GM21360 (cell line): ENCODE results near the gene CYB5R2.

Source experiments
- ATAC-seq: cut with Tn5 transposase; IDR thresholded peaks from one replicate; pipeline ENCODE4 v1.9.1; 2021; ENCODE audit warnings: mild to moderate bottlenecking, moderate library complexity; ENCODE audit not compliant: unreplicated experiment

Gene CYB5R2

DNA sequence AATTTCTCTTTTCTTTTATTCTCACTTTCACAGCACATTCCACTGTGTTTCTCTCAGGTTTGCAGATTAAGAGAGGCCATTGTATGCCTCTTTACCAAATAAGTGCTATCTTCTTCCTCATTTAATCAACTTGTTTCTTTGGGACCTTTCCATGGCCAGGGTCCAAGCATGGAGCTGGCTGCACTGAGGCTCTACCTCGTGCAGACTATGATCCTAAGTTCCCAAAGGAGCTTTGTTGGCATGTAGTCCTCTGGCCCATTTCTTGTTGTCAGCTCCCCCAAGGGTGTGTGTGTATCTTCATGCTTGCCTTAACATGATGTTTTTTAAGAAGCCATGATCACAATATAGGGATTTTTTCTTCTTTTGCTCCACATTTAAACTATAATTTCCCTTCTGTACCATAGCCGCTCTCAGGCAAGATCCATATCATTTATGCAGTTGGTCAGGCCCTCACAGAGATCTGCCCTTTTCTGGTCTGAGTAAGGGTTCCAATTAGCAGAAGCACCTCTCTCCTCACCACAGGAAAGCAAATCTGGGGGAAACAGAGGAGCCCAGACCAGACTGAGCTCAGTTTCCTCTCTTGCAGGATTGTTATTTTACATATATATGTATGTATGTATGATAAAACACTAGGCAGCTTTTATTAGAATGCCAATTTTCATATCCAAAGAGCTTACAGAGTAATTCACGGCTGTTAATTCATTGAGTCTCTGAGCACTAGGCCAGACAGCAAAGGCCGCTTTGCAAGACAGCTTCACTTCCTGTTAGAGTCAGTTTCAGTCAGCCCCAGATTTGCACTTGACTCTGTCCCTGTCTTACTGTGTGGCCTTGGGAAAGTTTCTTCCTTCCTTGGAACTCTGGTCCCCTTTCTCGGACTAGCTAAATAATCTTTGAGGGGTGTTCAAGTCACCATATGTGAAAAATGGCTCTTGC lies 34.3 kb downstream of the CYB5R2 start:
- no peak for ATAC-seq

DNA sequence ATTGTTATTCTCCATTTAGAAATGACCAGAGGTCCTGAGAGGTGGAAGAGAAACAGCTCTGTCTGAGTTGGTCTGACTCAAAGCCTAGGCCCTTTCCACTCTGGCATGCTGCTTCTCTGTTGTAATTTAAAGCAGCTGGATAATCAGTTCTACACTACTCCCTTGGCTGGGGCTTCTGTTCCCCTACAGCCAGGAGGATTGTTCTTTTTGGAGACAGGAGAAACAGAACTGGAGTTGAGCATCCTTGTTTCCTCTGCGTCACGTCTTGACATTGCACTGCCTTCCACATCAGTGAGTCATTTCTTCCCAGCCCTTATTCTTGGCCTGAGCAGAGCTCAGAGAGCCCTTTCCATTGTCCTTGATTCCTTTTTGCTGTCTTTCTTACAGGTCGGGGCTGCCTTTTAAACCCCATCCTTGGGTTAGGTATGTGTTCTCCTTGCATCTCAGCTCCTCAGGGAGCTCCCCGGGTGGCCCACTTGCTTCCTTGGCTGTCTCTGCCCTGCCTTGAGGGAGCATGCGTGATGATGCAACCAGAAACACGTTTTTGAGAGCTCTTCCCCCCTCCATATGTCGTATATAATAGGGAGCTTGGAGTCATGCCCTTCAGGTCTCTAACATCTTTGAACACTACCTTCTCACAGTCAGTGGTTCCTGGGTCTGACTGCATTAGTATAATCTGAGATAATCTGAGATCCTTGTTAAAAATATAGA lies 35.7 kb downstream of the CYB5R2 start:
- ATAC-seq, result no peak

GRCh38 chr11:7636350-7636749 lies 37.0 kb downstream of the CYB5R2 start:
- ATAC-seq, result no peak

DNA sequence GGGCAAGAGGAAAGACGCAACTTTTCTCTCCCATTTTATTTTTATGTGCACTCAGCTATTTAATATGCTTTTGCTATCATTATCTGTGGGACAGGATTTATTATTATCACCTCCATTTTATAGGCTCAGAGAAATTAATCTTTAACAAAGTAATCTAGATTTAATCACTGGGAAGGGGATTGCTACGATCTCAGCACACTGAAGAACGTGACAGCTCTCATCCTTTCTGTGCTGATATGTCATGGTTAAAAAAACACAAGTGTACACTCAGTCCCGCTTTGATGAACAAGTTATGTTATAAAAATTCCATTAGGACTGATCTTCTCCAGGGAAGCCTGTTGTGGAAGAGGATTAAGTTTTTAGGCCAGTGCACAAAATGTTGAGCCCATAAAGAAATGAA lies 37.6 kb downstream of the CYB5R2 start:
- ATAC-seq, result no peak

GRCh38 chr11:7635137-7635536 lies 38.2 kb downstream of the CYB5R2 start:
- ATAC-seq, result no peak

DNA sequence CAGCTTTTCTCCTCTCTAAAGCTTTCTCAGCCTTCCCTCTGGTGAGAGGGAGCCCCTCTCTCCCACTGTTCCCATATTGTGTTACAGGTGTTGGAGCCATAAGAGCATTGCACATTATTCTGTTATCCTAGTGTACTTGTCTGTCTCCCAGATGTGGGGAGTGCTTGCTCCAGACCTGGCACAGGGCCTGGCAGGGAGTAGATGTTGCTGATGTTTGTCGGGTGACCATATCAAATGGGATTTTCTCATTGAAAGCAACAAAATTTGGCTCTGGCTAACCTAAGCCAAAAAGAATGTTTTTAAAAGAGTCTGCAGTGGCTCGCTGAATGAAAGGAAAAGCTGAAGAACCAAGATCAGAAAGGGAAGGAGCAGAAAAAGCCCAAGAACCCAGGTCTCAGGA lies 41.1 kb downstream of the CYB5R2 start:
- ATAC-seq, result no peak

DNA sequence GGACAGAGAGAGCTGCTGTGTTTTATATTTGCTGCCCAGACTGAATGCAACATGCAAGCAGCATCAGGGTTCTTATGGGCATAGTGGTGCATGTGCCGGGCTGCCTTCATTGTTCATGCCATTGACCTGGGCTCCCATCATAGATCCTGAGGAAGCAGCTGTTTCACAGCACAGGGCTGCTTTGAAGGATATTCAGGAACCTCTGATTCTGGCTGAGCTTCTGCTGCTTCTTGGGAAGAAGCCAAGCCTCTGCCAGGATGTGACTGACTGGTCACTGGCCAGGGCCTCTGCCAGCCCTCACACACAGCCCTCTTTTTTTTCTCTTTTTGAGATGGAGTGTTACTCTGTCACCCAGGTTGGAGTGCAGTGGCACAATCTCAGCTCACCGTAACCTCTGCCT lies 43.3 kb downstream of the CYB5R2 start:
- ATAC-seq, result no peak

DNA sequence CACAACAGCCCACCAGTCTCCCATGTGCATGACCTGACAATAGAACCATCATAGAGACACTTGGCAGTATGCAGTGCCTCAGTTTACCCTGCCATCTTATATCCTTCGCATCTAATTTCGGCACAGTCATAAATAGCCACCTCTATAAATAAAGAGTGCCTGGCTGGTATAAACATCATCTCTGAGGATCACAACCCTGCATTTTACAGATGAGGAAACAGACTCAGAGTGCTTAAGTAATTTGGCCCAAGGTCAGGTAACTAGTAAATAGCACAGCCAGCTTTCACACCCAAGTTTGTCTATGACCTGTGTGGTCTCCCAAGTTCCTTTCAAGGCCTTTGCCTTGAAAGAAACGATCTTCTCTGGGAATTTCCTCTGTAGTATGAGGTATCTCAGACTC lies 44.6 kb downstream of the CYB5R2 start:
- ATAC-seq, result no peak

DNA sequence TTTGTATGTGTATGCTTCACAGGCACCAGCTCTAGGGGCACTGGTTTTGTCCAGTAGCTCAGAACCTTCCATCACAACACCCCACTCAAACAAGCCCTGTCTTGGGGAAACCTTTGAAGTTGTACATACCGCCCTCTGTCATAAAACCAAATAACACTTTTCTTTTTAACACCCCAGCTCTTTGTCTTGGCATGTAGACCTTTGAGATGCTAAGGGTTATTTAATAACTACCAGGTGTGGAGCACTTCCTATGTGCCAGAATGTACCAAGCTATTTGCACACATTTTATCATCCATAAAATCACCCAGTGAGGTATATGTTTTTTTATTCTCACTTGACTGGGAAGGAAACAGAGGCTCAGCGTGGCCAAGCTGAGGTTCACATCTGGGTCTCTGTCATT lies 50.6 kb downstream of the CYB5R2 start:
- no peak for ATAC-seq

- ATAC-seq, result no peak
These were observed 51.7 kb downstream of the CYB5R2 start for GRCh38 chr11:7621554-7621953.

- ATAC-seq, result no peak
These were observed 52.2 kb downstream of the CYB5R2 start for GRCh38 chr11:7621090-7621489.

- ATAC-seq, result no peak
These were observed 54.0 kb downstream of the CYB5R2 start for GRCh38 chr11:7619322-7619721.

DNA sequence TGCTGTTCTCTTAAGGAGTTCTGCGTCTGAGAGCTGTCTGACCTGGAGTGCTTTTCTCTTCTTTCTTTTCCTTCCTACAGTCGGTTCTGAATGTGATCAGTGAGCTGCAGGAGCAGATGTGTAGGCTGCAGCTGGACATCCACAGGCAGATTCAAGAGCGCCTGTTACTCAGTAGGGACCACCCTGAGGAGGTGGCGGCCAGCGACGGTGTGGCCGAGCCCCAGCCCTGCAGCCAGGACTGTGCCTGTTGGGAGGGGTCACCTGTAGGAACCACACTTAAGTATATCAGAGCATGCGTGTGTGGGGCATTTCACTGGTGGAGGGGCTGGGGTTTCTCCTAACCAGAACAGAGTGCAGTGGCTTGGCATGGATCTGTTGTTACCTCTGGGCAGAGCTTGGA lies 56.3 kb downstream of the CYB5R2 start:
- ATAC-seq, result no peak
